Right lobe of liver (tissue), 6 donors: ENCODE measurements around the gene SPATA2. TPM values are rescaled to one million over a fixed set of nuclear protein-coding genes. Genes with fewer than 3 reads are reported as not detected.

Source experiments
- ATAC-seq, 4 donors: fragments of 200-7000 bp; cut with Tn5 transposase; one replicate each; pipeline ENCODE4 v1.9.1; 2020; ENCODE audit warnings: mild to moderate bottlenecking in 4 of 4, moderate library complexity in 4 of 4
- DNase-seq, 3 donors: peaks; one replicate each; pipeline ENCODE4 v3.0.0-alpha.2; 2020
- H3K27ac ChIP-seq, 3 donors: fragments of 200-600 bp; one replicate each; pipeline ENCODE4 v1.8.0; 2022
- H3K27me3 ChIP-seq, 2 donors: fragments of 200-600 bp; one replicate each; pipeline ENCODE4 v1.8.0; 2022
- H3K36me3 ChIP-seq, 4 donors: fragments of 200-600 bp; sonication (generic) in 1 of 4; one replicate each; pipeline versions ENCODE4 v1.5.1 to v1.8.0; 2017 to 2022; ENCODE audit warnings: control low read depth in 1 of 4
- H3K4me1 ChIP-seq, 4 donors: fragments of 200-600 bp; sonication (generic) in 1 of 4; one replicate each; pipeline versions ENCODE4 v1.5.1 to v1.8.0; 2017 to 2022; ENCODE audit warnings: control low read depth in 1 of 4
- H3K4me3 ChIP-seq, 3 donors: fragments of 200-600 bp; one replicate each; pipeline ENCODE4 v1.8.0; 2022
- H3K9me3 ChIP-seq, 4 donors: fragments of 200-600 bp; sonication (generic) in 1 of 4; one replicate each; pipeline versions ENCODE4 v1.5.1 to v1.8.0; 2017 to 2022; ENCODE audit warnings: control low read depth in 1 of 4
- CTCF ChIP-seq, 4 donors: fragments of 200-600 bp in 3 of 4; fragments of 450-650 bp in 1 of 4; IDR thresholded peaks; one replicate each; pipeline versions ENCODE4 v1.5.1 to v1.8.0; 2016 to 2022; ENCODE audit warnings: antibody characterized with exemption in 4 of 4, mild to moderate bottlenecking in 2 of 4
- POLR2A ChIP-seq: fragments of 450-650 bp; IDR thresholded peaks from one replicate; pipeline ENCODE4 v1.6.1; 2017; ENCODE audit warnings: antibody characterized with exemption, mild to moderate bottlenecking
- WGBS: methylation state at CpG from one replicate; pipeline ENCODE4 v1.1.6; 2018; ENCODE audit warnings: low coverage, low lambda C conversion rate; ENCODE audit not compliant: insufficient coverage; ENCODE audit errors: missing lambda C conversion rate; 5-methylcytosine and 5-hydroxymethylcytosine counted together
- intact Hi-C, 2 donors: fragments of 100-400 bp; cut with DNase I; formaldehyde crosslinking; loops; one replicate each; pipeline versions ENCODE4 v1.11.2 to v1.14.1; 2022
- total RNA-seq, 6 experiments: library from RNA; depleted of rRNA in 2 of 6; stranded (reverse); fragments of >200 nt in 2 of 6; fragmentation: NEBNext Ultra II Directional in 3 of 6; extraction: Animal tissue kit (Norgen Biotek cat#: 25700) in 3 of 6; gene quantifications; one replicate each; pipeline versions ENCODE4 v1.1.0 to v1.2.4, GENCODE V29; 2016 to 2023
- donor health status: DM: no; HTN: yes; CAD: no.
- donor health status: DM: no; HTN: no; CAD: no.
- donor health status: DM: no; HTN: no; CAD: no.
- donor health status: DM: no; HTN: yes; CAD: no.
- donor health status: DM: no; HTN: yes; CAD: no.

Gene SPATA2
- total RNA-seq, 6 experiments from 2014 or later = 1.9 to 3.6 (median 2.9) TPM

GRCh38 chr20:49910340-49910706 lies 5.0 kb downstream of the SPATA2 start:
- intact Hi-C loops = no loop called here

GRCh38 chr20:49909499-49910339 lies 5.6 kb downstream of the SPATA2 start:
- ATAC-seq = peak; percentile 82 to 86 (median 84)
- Histone ChIP-seq H3K27ac (peak overlapping the region; percentile 33 to 86 (median 75)), H3K36me3 (peaks cover 0 to 24% (median 9%) of the 10 kb centered on the region in 4 donors), H3K4me1 (peaks cover 0 to 38% (median 7%) of the 10 kb centered on the region in 4 donors), H3K4me3 (peak overlapping the region in 2 of 3 donors; percentile 5 to 11), H3K9me3 (no peaks in the 10 kb centered on the region), H3K27me3 (no peaks in the 10 kb centered on the region)
- 45% methylated on average over 4 of the region's 28 CpGs for WGBS
- TF ChIP-seq CTCF (IDR thresholded peaks at IDR 0.05) = peak; percentile 35 to 57 (median 49)
- no peak for TF ChIP-seq POLR2A
- DNase-seq = peak; percentile 52 to 79 (median 77)
- intact Hi-C loops = no loop called here

More at GRCh38 chr20:49910340-49910706, 5.0 kb downstream of the SPATA2 start:
- no peak for TF ChIP-seq POLR2A
- no peak for TF ChIP-seq CTCF (IDR thresholded peaks at IDR 0.05)
- Histone ChIP-seq H3K9me3 (no peaks in the 10 kb centered on the region), H3K4me3 (peak overlapping the region in 1 of 3 donors; percentile 26), H3K27ac (peak overlapping the region in 2 of 3 donors; percentile 75 to 86), H3K27me3 (no peaks in the 10 kb centered on the region), H3K4me1 (peaks cover 0 to 40% (median 7%) of the 10 kb centered on the region in 4 donors), H3K36me3 (peaks cover 0 to 18% (median 9%) of the 10 kb centered on the region in 4 donors)
- DNase-seq (no peak), ATAC-seq (no peak)
- 60% methylated on average over 1 of the region's 4 CpGs for WGBS

- Histone ChIP-seq H3K4me1 (peaks cover 0 to 24% (median 7%) of the 10 kb centered on the region in 4 donors), H3K36me3 (peaks cover 0 to 35% (median 9%) of the 10 kb centered on the region in 4 donors), H3K4me3 (no peak overlapping the region), H3K27me3 (no peaks in the 10 kb centered on the region), H3K9me3 (no peaks in the 10 kb centered on the region), H3K27ac (no peak overlapping the region)
- WGBS = 94% methylated on average over 3 of the region's 11 CpGs
- TF ChIP-seq POLR2A (no peak), CTCF (IDR thresholded peaks at IDR 0.05) (no peak)
- DNase-seq = peak in 1 of 3 donors; percentile 31
- ATAC-seq = no peak
- intact Hi-C loops = no loop called here
Measured at GRCh38 chr20:49908258-49908565, 7.1 kb downstream of the SPATA2 start.

GRCh38 chr20:49907405-49908257 lies 7.7 kb downstream of the SPATA2 start:
- intact Hi-C loops = no loop called here
- no peak for ATAC-seq
- no peak overlapping the region for H3K4me3 ChIP-seq
- TF ChIP-seq CTCF (IDR thresholded peaks at IDR 0.05) = no peak
- TF ChIP-seq POLR2A = no peak
- H3K27ac ChIP-seq = no peak overlapping the region
- H3K27me3 ChIP-seq = no peaks in the 10 kb centered on the region
- no peaks in the 10 kb centered on the region for H3K9me3 ChIP-seq
- DNase-seq = peak in 1 of 3 donors; percentile 30
- WGBS = 90% methylated on average over 7 of the region's 19 CpGs
- H3K36me3 ChIP-seq = peaks cover 0 to 36% (median 9%) of the 10 kb centered on the region in 4 donors
- peaks cover 0 to 24% (median 7%) of the 10 kb centered on the region in 4 donors for H3K4me1 ChIP-seq
